Urinary bladder (tissue), 2 donors: ENCODE data around the gene ETFB. TPM values are rescaled to one million over a fixed set of nuclear protein-coding genes. Genes with fewer than 3 reads are reported as not detected.

Experiments
- polyA plus RNA-seq: library from polyadenylated mRNA; stranded (reverse); fragments of 200-250 nt; gene quantifications from one replicate; pipeline ENCODE4 v1.2.3, GENCODE V29; 2013
- total RNA-seq: library from RNA; depleted of rRNA; stranded (reverse); fragments of >200 nt; gene quantifications from one replicate; pipeline ENCODE4 v1.2.3, GENCODE V29; 2014
- donor health status: healthy.

Gene ETFB
- total and polyA plus RNA-seq, 2 donors = 25.1 to 121 TPM

Other genes starting within 250 kb of the ETFB start
- gene SIGLEC9, start 241.5 kb downstream of the ETFB start, total RNA-seq = 1.4 TPM
- gene SIGLEC9, start 241.5 kb downstream of the ETFB start, polyA plus RNA-seq = 5.5 TPM
- gene SIGLEC7, start 224.1 kb downstream of the ETFB start, total RNA-seq = 0.85 TPM
- 3.4 TPM for gene SIGLEC7, start 224.1 kb downstream of the ETFB start, polyA plus RNA-seq
- 4.7 TPM for gene CD33, start 141.3 kb downstream of the ETFB start, total RNA-seq
- gene CD33, start 141.3 kb downstream of the ETFB start, polyA plus RNA-seq = 5.6 TPM
- gene SIGLECL1, start 115.3 kb downstream of the ETFB start, total RNA-seq = not detected
- not detected for gene SIGLECL1, start 115.3 kb downstream of the ETFB start, polyA plus RNA-seq
- gene IGLON5, start 54.7 kb downstream of the ETFB start, total RNA-seq = 0.21 TPM
- gene IGLON5, start 54.7 kb downstream of the ETFB start, polyA plus RNA-seq = 0.25 TPM
- 0.74 TPM for gene VSIG10L, start 24.2 kb downstream of the ETFB start, total RNA-seq
- gene VSIG10L, start 24.2 kb downstream of the ETFB start, polyA plus RNA-seq = 3.7 TPM
- not detected for gene CLDND2, start 2.6 kb upstream of the ETFB start, total RNA-seq
- 0.85 TPM for gene CLDND2, start 2.6 kb upstream of the ETFB start, polyA plus RNA-seq
- 1.3 TPM for gene NKG7, start 6.3 kb upstream of the ETFB start, total RNA-seq
- gene NKG7, start 6.3 kb upstream of the ETFB start, polyA plus RNA-seq = 5.1 TPM
- not detected for gene LIM2, start 21.6 kb upstream of the ETFB start, total RNA-seq
- gene LIM2, start 21.6 kb upstream of the ETFB start, polyA plus RNA-seq = not detected
- gene C19orf84, start 24.2 kb upstream of the ETFB start, total RNA-seq = not detected
- not detected for gene C19orf84, start 24.2 kb upstream of the ETFB start, polyA plus RNA-seq
- gene SIGLEC10, start 51.3 kb upstream of the ETFB start, total RNA-seq = 0.85 TPM
- gene SIGLEC10, start 51.3 kb upstream of the ETFB start, polyA plus RNA-seq = 10.6 TPM
- 0.90 TPM for gene SIGLEC8, start 92.1 kb upstream of the ETFB start, total RNA-seq
- 0.61 TPM for gene SIGLEC8, start 92.1 kb upstream of the ETFB start, polyA plus RNA-seq
- gene CEACAM18, start 112.2 kb upstream of the ETFB start, total RNA-seq = not detected
- not detected for gene CEACAM18, start 112.2 kb upstream of the ETFB start, polyA plus RNA-seq
- 0.11 TPM for gene SIGLEC12, start 135.4 kb upstream of the ETFB start, total RNA-seq
- gene SIGLEC12, start 135.4 kb upstream of the ETFB start, polyA plus RNA-seq = 0.37 TPM
- 4.0 TPM for gene SIGLEC6, start 165.3 kb upstream of the ETFB start, total RNA-seq
- 1.4 TPM for gene SIGLEC6, start 165.3 kb upstream of the ETFB start, polyA plus RNA-seq
- gene ZNF175, start 204.9 kb upstream of the ETFB start, total RNA-seq = 10.2 TPM
- 4.9 TPM for gene ZNF175, start 204.9 kb upstream of the ETFB start, polyA plus RNA-seq